Measurements from ENCODE around the gene CNNM4. TPM values are rescaled to one million over a fixed set of nuclear protein-coding genes. Genes with fewer than 3 reads are reported as not detected.

The CNNM4 gene
- polyA plus RNA-seq, 2 of the 4 experiments (the other 2 are of a cell fraction): 8.8 to 11.2 TPM

Small RNAs within 50 kb of the gene (small RNA-seq; reads per million reads assigned to genes)
- gene MIR3127: 0 reads per million in 6 experiments

Other genes with a start within 250 kb of the CNNM4 start
- gene ARID5A, start 224.2 kb upstream of the CNNM4 start, polyA plus RNA-seq (2011; rRNA removed): 1.2 and 1.5 TPM in 2 replicates
- gene ARID5A, start 224.2 kb upstream of the CNNM4 start, polyA plus RNA-seq (2017; fragmentation: RNase III; extraction: RNeasy Plus Mini Kit Qiagen cat#74134 plus additional on column Dnase treatment): 4.0 to 4.4 TPM (median 4.2 TPM) in 3 replicates
- 23.0 and 33.1 TPM in 2 replicates for gene KANSL3, start 122.6 kb upstream of the CNNM4 start, polyA plus RNA-seq (2011; rRNA removed)
- gene KANSL3, start 122.6 kb upstream of the CNNM4 start, polyA plus RNA-seq (2017; fragmentation: RNase III; extraction: RNeasy Plus Mini Kit Qiagen cat#74134 plus additional on column Dnase treatment): 25.2 to 26.7 TPM (median 25.9 TPM) in 3 replicates
- 0.01 TPM in 2 replicates for gene FER1L5, start 118.1 kb upstream of the CNNM4 start, polyA plus RNA-seq (2011; rRNA removed)
- not detected in 3 replicates for gene FER1L5, start 118.1 kb upstream of the CNNM4 start, polyA plus RNA-seq (2017; fragmentation: RNase III; extraction: RNeasy Plus Mini Kit Qiagen cat#74134 plus additional on column Dnase treatment)
- 28.0 and 31.8 TPM in 2 replicates for gene LMAN2L, start 20.8 kb upstream of the CNNM4 start, polyA plus RNA-seq (2011; rRNA removed)
- gene LMAN2L, start 20.8 kb upstream of the CNNM4 start, polyA plus RNA-seq (2017; fragmentation: RNase III; extraction: RNeasy Plus Mini Kit Qiagen cat#74134 plus additional on column Dnase treatment): 24.3 to 25.4 TPM (median 24.8 TPM) in 3 replicates
- 11.8 and 13.6 TPM in 2 replicates for gene CNNM3, start 55.4 kb downstream of the CNNM4 start, polyA plus RNA-seq (2011; rRNA removed)
- 13.2 to 15.3 TPM (median 14.1 TPM) in 3 replicates for gene CNNM3, start 55.4 kb downstream of the CNNM4 start, polyA plus RNA-seq (2017; fragmentation: RNase III; extraction: RNeasy Plus Mini Kit Qiagen cat#74134 plus additional on column Dnase treatment)
- gene ANKRD23, start 83.1 kb downstream of the CNNM4 start, polyA plus RNA-seq (2011; rRNA removed): 1.6 and 1.9 TPM in 2 replicates
- 2.1 to 2.5 TPM (median 2.4 TPM) in 3 replicates for gene ANKRD23, start 83.1 kb downstream of the CNNM4 start, polyA plus RNA-seq (2017; fragmentation: RNase III; extraction: RNeasy Plus Mini Kit Qiagen cat#74134 plus additional on column Dnase treatment)
- gene ANKRD39, start 97.1 kb downstream of the CNNM4 start, polyA plus RNA-seq (2011; rRNA removed): 6.3 and 6.4 TPM in 2 replicates
- 16.4 to 16.5 TPM (median 16.5 TPM) in 3 replicates for gene ANKRD39, start 97.1 kb downstream of the CNNM4 start, polyA plus RNA-seq (2017; fragmentation: RNase III; extraction: RNeasy Plus Mini Kit Qiagen cat#74134 plus additional on column Dnase treatment)
- gene SEMA4C, start 109.2 kb downstream of the CNNM4 start, polyA plus RNA-seq (2011; rRNA removed): 11.0 and 16.4 TPM in 2 replicates
- gene SEMA4C, start 109.2 kb downstream of the CNNM4 start, polyA plus RNA-seq (2017; fragmentation: RNase III; extraction: RNeasy Plus Mini Kit Qiagen cat#74134 plus additional on column Dnase treatment): 12.3 to 15.1 TPM (median 14.4 TPM) in 3 replicates
- not detected in 2 replicates for gene FAM178B, start 225.7 kb downstream of the CNNM4 start, polyA plus RNA-seq (2011; rRNA removed)
- 0.04 TPM in 1 of 3 replicates, not detected in the others for gene FAM178B, start 225.7 kb downstream of the CNNM4 start, polyA plus RNA-seq (2017; fragmentation: RNase III; extraction: RNeasy Plus Mini Kit Qiagen cat#74134 plus additional on column Dnase treatment)

Measured in A549 (cell line).